ENCODE data around the gene BCOR. TPM values are rescaled to one million over a fixed set of nuclear protein-coding genes. Genes with fewer than 3 reads are reported as not detected.

The BCOR gene
- total RNA-seq, 1 experiment from 2014 or later, result 134 TPM

GRCh38 chrX:40012868-40013265 is 84.9 kb downstream of the BCOR start:
- Histone ChIP-seq H4K91ac (ENCODE audit: insufficient read length, low read depth, low read length) (no peak overlapping the region), H3K79me1 (ENCODE audit: insufficient read depth, low read depth, low read length, poor library complexity, severe bottlenecking) (no peaks in the 10 kb centered on the region), H3K4ac (ENCODE audit: low read depth, low read length) (no peak overlapping the region), H3K27me3 (ENCODE audit: insufficient read depth, low read length) (peaks cover 53% of the 10 kb centered on the region), H3K9ac (ENCODE audit: extremely low read depth, insufficient read length, low read length) (no peak overlapping the region), H3K27ac (ENCODE audit: insufficient read length, low read depth, low read length) (no peak overlapping the region), H3K18ac (ENCODE audit: insufficient read length, low read depth, low read length) (no peak overlapping the region), H2BK20ac (ENCODE audit: low read depth, low read length, poor library complexity, severe bottlenecking) (no peak overlapping the region), H2BK5ac (ENCODE audit: insufficient read length, low read length) (no peak overlapping the region), H3K4me2 (ENCODE audit: insufficient read depth, insufficient read length, low read length) (peak overlapping the region; percentile 94), H2BK120ac (ENCODE audit: low read depth, low read length, poor library complexity, severe bottlenecking) (no peak overlapping the region), H2BK12ac (ENCODE audit: insufficient read length, low read depth, low read length) (no peak overlapping the region), H4K5ac (ENCODE audit: insufficient read length, low read depth, low read length) (no peak overlapping the region), H4K8ac (replicated peaks; ENCODE audit: insufficient read length, low read depth, low read length) (no peak overlapping the region), H3K23me2 (ENCODE audit: insufficient read length, low read depth, low read length, poor library complexity, severe bottlenecking) (peaks cover 18% of the 10 kb centered on the region), H3K4me1 (ENCODE audit: insufficient read depth, low read length) (peaks cover 3% of the 10 kb centered on the region; the same call in 1 of the 2 replicates), H2AFZ (ENCODE audit: low read length) (no peak overlapping the region), H3K14ac (ENCODE audit: insufficient read depth, low read length) (no peak overlapping the region; the same call in 1 of the 2 replicates), H4K20me1 (ENCODE audit: control insufficient read depth, insufficient read depth, insufficient read length) (no peaks in the 10 kb centered on the region), H3T11ph (ENCODE audit: low read length) (no peak overlapping the region), H3K79me2 (ENCODE audit: insufficient read depth, low read length) (no peaks in the 10 kb centered on the region), H3K9me3 (ENCODE audit: control insufficient read depth, low read depth, low read length) (no peaks in the 10 kb centered on the region), H2BK15ac (ENCODE audit: low read depth, low read length) (no peak overlapping the region), H3K23ac (ENCODE audit: insufficient read length, low read depth, low read length) (no peak overlapping the region), H3K56ac (ENCODE audit: insufficient read length, low read depth, low read length) (no peak overlapping the region), H2AK5ac (ENCODE audit: insufficient read length, low read length) (no peak overlapping the region)
- H3K36me3 Mint-ChIP-seq (ENCODE audit: insufficient read depth in 1 of 3, low read depth in 3 of 3), result peaks cover 0 to 2% (median 0%) of the 10 kb centered on the region in 3 experiments; a peak in 1 of 7 replicates
- H3K4me3 Mint-ChIP-seq, result peak overlapping the region; percentile 40 to 76
- DNase-seq, result peak; percentile 45
- no peak overlapping the region for H3K27ac Mint-ChIP-seq
- peaks cover 44 to 48% of the 10 kb centered on the region in 2 experiments for H3K9me3 Mint-ChIP-seq
- H3K4me1 Mint-ChIP-seq, result peaks cover 30 to 46% of the 10 kb centered on the region in 2 experiments
- TF ChIP-seq CTCF (conservative IDR thresholded peaks at IDR 0.05), result no peak
- H3K27me3 Mint-ChIP-seq (ENCODE audit: low read depth), result peaks cover 83% of the 10 kb centered on the region
- no CpG with 5 or more reads among the region's 35 CpGs for WGBS (ENCODE audit: extremely low coverage, insufficient read length, low lambda C conversion rate)

All from H9 (cell line).